GM12873 (cell line): ENCODE results near the gene WDR27.

Experiments
- CTCF ChIP-seq: IDR thresholded peaks from 2 replicates; pipeline ENCODE4 v1.5.1; 2012; ENCODE audit warnings: low read depth, mild to moderate bottlenecking, moderate library complexity, low read length, control low read depth; ENCODE audit not compliant: insufficient read depth; ENCODE audit errors: missing control alignments

WDR27 gene

GRCh38 chr6:169416249-169416648 lies 285.6 kb downstream of the WDR27 start:
- TF ChIP-seq CTCF, result no peak

GRCh38 chr6:169415179-169415578 lies 286.6 kb downstream of the WDR27 start:
- no peak for TF ChIP-seq CTCF

- TF ChIP-seq CTCF, result no peak
Measured at GRCh38 chr6:169411722-169412121, 290.1 kb downstream of the WDR27 start.

GRCh38 chr6:169411296-169411695 lies 290.5 kb downstream of the WDR27 start:
- no peak for TF ChIP-seq CTCF

GRCh38 chr6:169409742-169410312 lies 292.0 kb downstream of the WDR27 start:
- no peak for TF ChIP-seq CTCF

GRCh38 chr6:169407325-169407724 lies 294.5 kb downstream of the WDR27 start:
- TF ChIP-seq CTCF, result no peak
